Measurements from ENCODE around the gene DEGS1. TPM values are rescaled to one million over a fixed set of nuclear protein-coding genes. Genes with fewer than 3 reads are reported as not detected.

The DEGS1 gene
- total RNA-seq, 1 experiment from 2014 or later: 59.8 TPM

GRCh38 chr1:224157316-224157715 lies 25.7 kb upstream of the DEGS1 start:
- Histone ChIP-seq H3K14ac (ENCODE audit: insufficient read depth, low read length) (no peak overlapping the region), H2AFZ (ENCODE audit: low read length) (no peak overlapping the region), H2BK120ac (ENCODE audit: low read depth, low read length, poor library complexity, severe bottlenecking) (no peak overlapping the region), H4K5ac (ENCODE audit: insufficient read length, low read depth, low read length) (no peak overlapping the region), H3K9ac (ENCODE audit: extremely low read depth, insufficient read length, low read length) (no peak overlapping the region), H4K8ac (replicated peaks; ENCODE audit: insufficient read length, low read depth, low read length) (no peak overlapping the region), H3K23me2 (ENCODE audit: insufficient read length, low read depth, low read length, poor library complexity, severe bottlenecking) (no peaks in the 10 kb centered on the region), H3T11ph (ENCODE audit: low read length) (no peak overlapping the region), H3K23ac (ENCODE audit: insufficient read length, low read depth, low read length) (no peak overlapping the region), H2BK15ac (ENCODE audit: low read depth, low read length) (no peak overlapping the region), H4K20me1 (ENCODE audit: control insufficient read depth, insufficient read depth, insufficient read length) (no peaks in the 10 kb centered on the region), H3K9me3 (ENCODE audit: control insufficient read depth, low read depth, low read length) (no peaks in the 10 kb centered on the region), H4K91ac (ENCODE audit: insufficient read length, low read depth, low read length) (no peak overlapping the region), H3K4ac (ENCODE audit: low read depth, low read length) (no peak overlapping the region), H2AK5ac (ENCODE audit: insufficient read length, low read length) (no peak overlapping the region), H3K4me1 (ENCODE audit: insufficient read depth, low read length) (no peaks in the 10 kb centered on the region; the same call in 1 of the 2 replicates), H3K18ac (ENCODE audit: insufficient read length, low read depth, low read length) (no peak overlapping the region), H3K79me2 (ENCODE audit: insufficient read depth, low read length) (no peaks in the 10 kb centered on the region), H3K56ac (ENCODE audit: insufficient read length, low read depth, low read length) (no peak overlapping the region), H3K27ac (ENCODE audit: insufficient read length, low read depth, low read length) (no peak overlapping the region), H2BK20ac (ENCODE audit: low read depth, low read length, poor library complexity, severe bottlenecking) (no peak overlapping the region), H3K4me2 (ENCODE audit: insufficient read depth, insufficient read length, low read length) (no peak overlapping the region), H2BK12ac (ENCODE audit: insufficient read length, low read depth, low read length) (no peak overlapping the region), H3K27me3 (ENCODE audit: insufficient read depth, low read length) (no peaks in the 10 kb centered on the region), H3K79me1 (ENCODE audit: insufficient read depth, low read depth, low read length, poor library complexity, severe bottlenecking) (no peaks in the 10 kb centered on the region), H2BK5ac (ENCODE audit: insufficient read length, low read length) (no peak overlapping the region)
- no peak for TF ChIP-seq CTCF (conservative IDR thresholded peaks at IDR 0.05)
- no peak for DNase-seq
- peak overlapping the region in 2 of 3 experiments; percentile 40 to 88; a peak in 4 of 7 replicates for H3K27ac Mint-ChIP-seq
- WGBS (ENCODE audit: extremely low coverage, insufficient read length, low lambda C conversion rate): no CpG with 5 or more reads among the region's 11 CpGs
- H3K36me3 Mint-ChIP-seq (ENCODE audit: insufficient read depth in 1 of 3, low read depth in 3 of 3): peaks cover 32 to 62% (median 45%) of the 10 kb centered on the region in 3 experiments
- 0 out of 4 replicates have a peak, but pooled peaks cover 0 to 3% of the 10 kb centered on the region in 2 experiments for H3K4me1 Mint-ChIP-seq
- no peaks in the 10 kb centered on the region for H3K9me3 Mint-ChIP-seq
- H3K27me3 Mint-ChIP-seq (ENCODE audit: low read depth): no peaks in the 10 kb centered on the region
- H3K4me3 Mint-ChIP-seq: no peak overlapping the region
